K562 (cell line): ENCODE measurements around the gene TBC1D5. TPM values are rescaled to one million over a fixed set of nuclear protein-coding genes. Genes with fewer than 3 reads are reported as not detected.

Experiments
- ATAC-seq: fragments of 200-7000 bp; cut with Tn5 transposase; 3 replicates; pipeline ENCODE4 v1.9.1; 2020; ENCODE audit warnings: moderate library complexity
- BruUV-seq: library from RNA; stranded (reverse); fragments of 400-500 nt; replicated peaks from 2 replicates; lab custom pipeline; 2021; lab: Mats Ljungman, UMichigan
- CTCF ChIA-PET: fragments of 300-600 bp; formaldehyde crosslinking; extraction: SDS; loops from one replicate; lab custom pipeline; 2021; ENCODE audit warnings: low intra/inter-chr PET ratio; lab: Yijun Ruan, JAX
- POLR2A ChIA-PET: fragments of 300-600, 350-650 bp; sonication (Branson Sonifier 250); formaldehyde crosslinking; extraction: SDS; loops from one replicate; lab custom pipeline; 2021; ENCODE audit warnings: antibody characterized with exemption, inconsistent platforms; lab: Yijun Ruan, JAX
- DNase-seq, 4 experiments: peaks; one replicate each; pipeline versions ENCODE4 v3.0.0 to v3.0.0-alpha.2; 2011 to 2018; ENCODE audit warnings: low spot score in 3 of 4, mixed read lengths in 3 of 4; ENCODE audit errors: extremely low read depth in 1 of 4
- FAIRE-seq: peaks from 2 replicates; lab custom pipeline; 2011; peaks lifted over from hg19 to GRCh38; lab: Jason Lieb, UNC
- H2AFZ ChIP-seq: 2 replicates; pipeline ENCODE4 v1.6.0; 2011; ENCODE audit warnings: low read depth, low read length, control low read depth, inconsistent platforms
- H3K27ac ChIP-seq: fragments of 200-600 bp; 3 replicates; pipeline ENCODE4 v1.8.0; 2011; ENCODE audit warnings: low read depth, mild to moderate bottlenecking, control low read depth, inconsistent platforms, low read length, moderate library complexity, mixed read lengths; ENCODE audit errors: extremely low read depth
- H3K27me3 ChIP-seq, 2 experiments: fragments of 300-600 bp in 1 of 2; 2 replicates in 1 of 2; 3 replicates in 1 of 2; pipeline versions ENCODE4 v1.6.0 to v1.8.0; 2011; ENCODE audit warnings: inconsistent platforms in 2 of 2, low read length in 2 of 2, mild to moderate bottlenecking in 1 of 2, mixed read lengths in 1 of 2, moderate library complexity in 1 of 2; ENCODE audit not compliant: control insufficient read depth in 2 of 2, insufficient read depth in 2 of 2
- H3K36me3 ChIP-seq: fragments of 300-600 bp; 3 replicates; pipeline ENCODE4 v1.8.0; 2011; ENCODE audit warnings: mild to moderate bottlenecking, low read length, inconsistent platforms; ENCODE audit not compliant: control insufficient read depth, insufficient read depth
- H3K4me1 ChIP-seq, 2 experiments: fragments of 200-600 bp in 1 of 2; replicated peaks in 1 of 2; 2 replicates in 1 of 2; 3 replicates in 1 of 2; pipeline versions ENCODE4 v1.5.1 to v1.8.0; 2011; ENCODE audit warnings: inconsistent platforms in 2 of 2, low read length in 2 of 2, mild to moderate bottlenecking in 1 of 2, mixed read lengths in 1 of 2, moderate library complexity in 1 of 2; ENCODE audit not compliant: control insufficient read depth in 2 of 2, insufficient read depth in 2 of 2
- H3K4me2 ChIP-seq: 2 replicates; pipeline ENCODE4 v1.6.1; 2011; ENCODE audit warnings: low read length, control low read depth, inconsistent platforms, mixed read lengths; ENCODE audit not compliant: insufficient read depth
- H3K4me3 ChIP-seq: fragments of 200-600 bp; sonication (generic), shearing (Covaris generic); 2 replicates; pipeline ENCODE4 v1.5.1; 2016; ENCODE audit warnings: control low read depth, inconsistent platforms
- H3K79me2 ChIP-seq: fragments of 200-600 bp; 3 replicates; pipeline ENCODE4 v1.8.0; 2011; ENCODE audit warnings: low read length, inconsistent platforms; ENCODE audit not compliant: control insufficient read depth, insufficient read depth
- H3K9ac ChIP-seq, 2 experiments: 2 replicates each; pipeline versions ENCODE4 v1.6.0 to v1.6.1; 2011; ENCODE audit warnings: low read depth in 2 of 2, low read length in 2 of 2, control low read depth in 1 of 2, inconsistent platforms in 1 of 2, mild to moderate bottlenecking in 1 of 2, mixed read lengths in 1 of 2; ENCODE audit not compliant: insufficient read depth in 1 of 2
- H3K9me1 ChIP-seq: one replicate; pipeline ENCODE4 v1.6.0; 2011; ENCODE audit warnings: inconsistent platforms, mild to moderate bottlenecking, low read length, moderate library complexity; ENCODE audit not compliant: control insufficient read depth, insufficient read depth
- H3K9me3 ChIP-seq: replicated peaks from 2 replicates; pipeline ENCODE4 v1.5.1; 2011; ENCODE audit warnings: low read depth, low read length, inconsistent platforms; ENCODE audit not compliant: control insufficient read depth, insufficient read depth
- H4K20me1 ChIP-seq: replicated peaks from 2 replicates; pipeline ENCODE4 v1.6.1; 2011; ENCODE audit warnings: low read length, inconsistent platforms, mixed read lengths; ENCODE audit not compliant: control insufficient read depth, insufficient read depth
- FOSL1 ChIP-seq: fragments of 200-800 bp; sonication (Bioruptor generic); conservative IDR thresholded peaks from 2 replicates; pipeline ENCODE4 v1.6.1; 2016; ENCODE audit warnings: missing genetic modification characterization, missing compliant biosample characterization
- GTF2E2 ChIP-seq: fragments of 200-800 bp; sonication (Bioruptor generic); IDR thresholded peaks from 2 replicates; pipeline ENCODE4 v1.6.1; 2016; ENCODE audit warnings: missing genetic modification characterization, missing compliant biosample characterization
- MXD1 ChIP-seq: fragments of 250-450 bp; sonication (Bioruptor Pico); IDR thresholded peaks from 2 replicates; pipeline ENCODE4 v1.8.0; 2021; ENCODE audit warnings: borderline replicate concordance, mild to moderate bottlenecking, moderate library complexity; ENCODE audit not compliant: poor library complexity, severe bottlenecking
- UBTF ChIP-seq, 2 experiments: IDR thresholded peaks; 2 replicates each; pipeline ENCODE4 v1.6.1; 2012; ENCODE audit warnings: improper control_type of control experiment in 2 of 2, low read depth in 2 of 2, low read length in 2 of 2, borderline replicate concordance in 1 of 2
- WGBS: fragments of 100-300 bp; shearing (Covaris generic); methylation state at CpG from one replicate; pipeline ENCODE4 v1.1.6; 2016; ENCODE audit warnings: low coverage, mixed read lengths; ENCODE audit not compliant: insufficient coverage; ENCODE audit errors: missing lambda C conversion rate; 5-methylcytosine and 5-hydroxymethylcytosine counted together
- in situ Hi-C: fragments of 300-500 bp; cut with MboI; formaldehyde crosslinking; loops from 4 replicates; pipeline ENCODE4 v1.15.0; 2018; ENCODE audit warnings: inconsistent platforms, mixed read lengths
- intact Hi-C: fragments of 100-400 bp; cut with micrococcal nuclease; formaldehyde crosslinking; loops from 2 replicates; pipeline ENCODE4 v1.14.2; 2022
- polyA plus RNA-seq, 8 experiments: library from polyadenylated mRNA; depleted of rRNA in 4 of 8; stranded (reverse) in 5 of 8; unstranded in 3 of 8; fragments of >200 nt; fragmentation: Nextera tagmentation in 2 of 8; fragmentation: Illumina TruSeq in 1 of 8; extraction: Ambion mirVana in 2 of 8; extraction: Trizol in 1 of 8; gene quantifications; 2 replicates each; pipeline versions ENCODE4 v1.2.1 to v1.2.3, GENCODE V29; 2011 to 2014; ENCODE audit warnings: inconsistent platforms in 1 of 8, missing spikeins in 1 of 8
- total RNA-seq, 7 experiments: library from RNA; depleted of rRNA in 6 of 7; stranded (reverse); fragments of >200 nt in 6 of 7; fragmentation: Illumina TruSeq in 2 of 7; extraction: Trizol in 2 of 7; gene quantifications; 2 replicates each; pipeline versions ENCODE4 v1.2.1 to v1.2.3, GENCODE V29; 2011 to 2021; ENCODE audit warnings: low replicate concordance in 1 of 7

TBC1D5 gene
- total and polyA plus RNA-seq, 9 of the 15 experiments (the other 6 are each of a cell fraction or from before 2014, with no cell fraction given), result 2.9 to 38.1 (median 25.6) TPM

GRCh38 chr3:17121336-17121735 is 621.1 kb downstream of the TBC1D5 start:
- TF ChIP-seq FOSL1 (no peak), GTF2E2 (tag) (no peak), UBTF (IDR thresholded peaks at IDR 0.05; ENCODE audit: borderline replicate concordance in 1 of 2, low read depth in 2 of 2, low read length in 2 of 2) (no peak), MXD1 (CRISPR knock-in tag) (no peak)
- TF ChIP-seq, all 486 proteins: peak for 0
- Histone ChIP-seq H3K27me3 (peaks cover 0 to 5% of the 10 kb centered on the region in 2 experiments; a peak in 2 of 5 replicates), H3K27ac (no peak overlapping the region), H3K79me2 (no peaks in the 10 kb centered on the region), H3K9me1 (no peaks in the 10 kb centered on the region), H4K20me1 (no peaks in the 10 kb centered on the region; the same call in 1 of the 2 replicates), H3K4me1 (no peaks in the 10 kb centered on the region), H3K9me3 (no peaks in the 10 kb centered on the region), H3K4me2 (no peak overlapping the region), H3K9ac (no peak overlapping the region), H3K36me3 (no peaks in the 10 kb centered on the region), H2AFZ (no peak overlapping the region), H3K4me3 (no peak overlapping the region)
- POLR2A ChIA-PET, result no interaction called here
- CTCF ChIA-PET, result no interaction called here
- ATAC-seq (no peak), FAIRE-seq (no peak), DNase-seq (no peak)
- in situ Hi-C loops (no loop called here), intact Hi-C loops (no loop called here)
- no TSS peak for BruUV-seq
- 2% methylated on average over 2 of the region's 2 CpGs for WGBS
